ENCODE data around the gene RAET1G. TPM values are rescaled to one million over a fixed set of nuclear protein-coding genes. Genes with fewer than 3 reads are reported as not detected.

RAET1G gene
- total and polyA plus RNA-seq, 9 of the 15 experiments (the other 6 are each of a cell fraction or from before 2014, with no cell fraction given) = 0.11 TPM; not detected in 8

DNA sequence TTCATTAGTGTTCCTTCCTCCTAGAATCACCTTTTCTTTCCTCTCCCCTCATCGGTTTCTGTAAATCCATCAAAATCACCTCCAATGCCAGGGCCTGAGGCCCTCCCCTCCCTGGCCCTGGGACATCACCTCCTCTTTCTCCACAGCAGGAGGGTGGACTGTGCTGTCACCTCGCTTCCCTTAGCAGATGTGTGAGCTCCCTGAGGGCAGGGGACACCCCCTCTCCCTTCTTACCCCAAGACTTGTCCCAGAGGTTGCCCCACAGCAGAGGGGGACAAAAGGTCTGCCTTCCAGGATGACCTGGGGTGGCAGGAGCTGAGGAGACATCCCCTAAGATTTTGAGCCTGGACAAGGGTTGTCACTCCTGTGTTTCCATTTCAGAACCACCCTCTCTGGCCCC lies 46.7 kb upstream of the RAET1G start:
- Histone ChIP-seq H3K4me2 (ENCODE audit: insufficient read depth, low read length) (no peak overlapping the region), H3K79me2 (ENCODE audit: control insufficient read depth, insufficient read depth, low read length) (no peaks in the 10 kb centered on the region), H3K27ac (ENCODE audit: extremely low read depth, low read depth, low read length) (no peak overlapping the region), H3K9me1 (ENCODE audit: control insufficient read depth, insufficient read depth, low read length) (no peaks in the 10 kb centered on the region), H3K4me1 (replicated peaks in 1 of 2; ENCODE audit: control insufficient read depth in 2 of 2, insufficient read depth in 2 of 2, low read length in 2 of 2) (peaks cover 0 to 1% of the 10 kb centered on the region in 2 experiments; a peak in 1 of 5 replicates), H2AFZ (ENCODE audit: low read depth, low read length) (no peak overlapping the region), H4K20me1 (replicated peaks; ENCODE audit: control insufficient read depth, insufficient read depth, low read length) (no peaks in the 10 kb centered on the region; the same call in 1 of the 2 replicates), H3K4me3 (no peak overlapping the region), H3K9ac (ENCODE audit: insufficient read depth in 1 of 2, low read depth in 2 of 2, low read length in 2 of 2) (no peak overlapping the region), H3K36me3 (ENCODE audit: control insufficient read depth, insufficient read depth, low read length) (no peaks in the 10 kb centered on the region), H3K9me3 (replicated peaks; ENCODE audit: control insufficient read depth, insufficient read depth, low read depth, low read length) (peaks cover 3% of the 10 kb centered on the region), H3K27me3 (ENCODE audit: control insufficient read depth in 2 of 2, insufficient read depth in 2 of 2, low read length in 2 of 2) (peaks cover 0 to 10% of the 10 kb centered on the region in 2 experiments; a peak in 3 of 5 replicates)
- WGBS (ENCODE audit: insufficient coverage, low coverage, missing lambda C conversion rate) = 6% methylated on average over 2 of the region's 2 CpGs
- FAIRE-seq (no peak), DNase-seq (ENCODE audit: extremely low read depth in 1 of 4, low spot score in 3 of 4) (no peak), ATAC-seq (no peak)
- in situ Hi-C loops (cut with MboI) = no loop called here
- intact Hi-C loops (cut with micrococcal nuclease) = no loop called here
- POLR2A ChIA-PET = interaction anchor here (1.0 kb wide), 1 partner anchor 43 kb away, joined by 3 read pairs; no protein-coding TSS in a partner anchor
- CTCF ChIA-PET (ENCODE audit: low intra/inter-chr PET ratio) = no interaction called here
- BruUV-seq (replicated peaks) = no TSS peak
- TF ChIP-seq, protein P1, sequence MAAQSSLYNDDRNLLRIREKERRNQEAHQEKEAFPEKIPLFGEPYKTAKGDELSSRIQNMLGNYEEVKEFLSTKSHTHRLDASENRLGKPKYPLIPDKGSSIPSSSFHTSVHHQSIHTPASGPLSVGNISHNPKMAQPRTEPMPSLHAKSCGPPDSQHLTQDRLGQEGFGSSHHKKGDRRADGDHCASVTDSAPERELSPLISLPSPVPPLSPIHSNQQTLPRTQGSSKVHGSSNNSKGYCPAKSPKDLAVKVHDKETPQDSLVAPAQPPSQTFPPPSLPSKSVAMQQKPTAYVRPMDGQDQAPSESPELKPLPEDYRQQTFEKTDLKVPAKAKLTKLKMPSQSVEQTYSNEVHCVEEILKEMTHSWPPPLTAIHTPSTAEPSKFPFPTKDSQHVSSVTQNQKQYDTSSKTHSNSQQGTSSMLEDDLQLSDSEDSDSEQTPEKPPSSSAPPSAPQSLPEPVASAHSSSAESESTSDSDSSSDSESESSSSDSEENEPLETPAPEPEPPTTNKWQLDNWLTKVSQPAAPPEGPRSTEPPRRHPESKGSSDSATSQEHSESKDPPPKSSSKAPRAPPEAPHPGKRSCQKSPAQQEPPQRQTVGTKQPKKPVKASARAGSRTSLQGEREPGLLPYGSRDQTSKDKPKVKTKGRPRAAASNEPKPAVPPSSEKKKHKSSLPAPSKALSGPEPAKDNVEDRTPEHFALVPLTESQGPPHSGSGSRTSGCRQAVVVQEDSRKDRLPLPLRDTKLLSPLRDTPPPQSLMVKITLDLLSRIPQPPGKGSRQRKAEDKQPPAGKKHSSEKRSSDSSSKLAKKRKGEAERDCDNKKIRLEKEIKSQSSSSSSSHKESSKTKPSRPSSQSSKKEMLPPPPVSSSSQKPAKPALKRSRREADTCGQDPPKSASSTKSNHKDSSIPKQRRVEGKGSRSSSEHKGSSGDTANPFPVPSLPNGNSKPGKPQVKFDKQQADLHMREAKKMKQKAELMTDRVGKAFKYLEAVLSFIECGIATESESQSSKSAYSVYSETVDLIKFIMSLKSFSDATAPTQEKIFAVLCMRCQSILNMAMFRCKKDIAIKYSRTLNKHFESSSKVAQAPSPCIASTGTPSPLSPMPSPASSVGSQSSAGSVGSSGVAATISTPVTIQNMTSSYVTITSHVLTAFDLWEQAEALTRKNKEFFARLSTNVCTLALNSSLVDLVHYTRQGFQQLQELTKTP (IDR thresholded peaks at IDR 0.05; ENCODE audit: low read depth in 1 of 2, partially characterized antibody in 2 of 2) = no peak
- TF ChIP-seq, protein P2, sequence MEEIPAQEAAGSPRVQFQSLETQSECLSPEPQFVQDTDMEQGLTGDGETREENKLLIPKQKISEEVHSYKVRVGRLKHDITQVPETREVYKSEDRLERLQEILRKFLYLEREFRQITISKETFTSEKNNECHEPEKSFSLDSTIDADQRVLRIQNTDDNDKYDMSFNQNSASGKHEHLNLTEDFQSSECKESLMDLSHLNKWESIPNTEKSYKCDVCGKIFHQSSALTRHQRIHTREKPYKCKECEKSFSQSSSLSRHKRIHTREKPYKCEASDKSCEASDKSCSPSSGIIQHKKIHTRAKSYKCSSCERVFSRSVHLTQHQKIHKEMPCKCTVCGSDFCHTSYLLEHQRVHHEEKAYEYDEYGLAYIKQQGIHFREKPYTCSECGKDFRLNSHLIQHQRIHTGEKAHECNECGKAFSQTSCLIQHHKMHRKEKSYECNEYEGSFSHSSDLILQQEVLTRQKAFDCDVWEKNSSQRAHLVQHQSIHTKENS (CRISPR knock-in tag; IDR thresholded peaks at IDR 0.05) = no peak
- no peak for TF ChIP-seq ZNF184 (CRISPR knock-in tag; IDR thresholded peaks at IDR 0.05)
- TF ChIP-seq FOXJ3 (CRISPR knock-in tag; IDR thresholded peaks at IDR 0.05) = no peak
- no peak for TF ChIP-seq PHF20 (IDR thresholded peaks at IDR 0.05; ENCODE audit: partially characterized antibody)
- TF ChIP-seq ZNF146 (CRISPR knock-in tag; IDR thresholded peaks at IDR 0.05; ENCODE audit: unreplicated experiment) = no peak
- TF ChIP-seq ZFPM2 (CRISPR knock-in tag; IDR thresholded peaks at IDR 0.05) = no peak
- TF ChIP-seq, protein P3, sequence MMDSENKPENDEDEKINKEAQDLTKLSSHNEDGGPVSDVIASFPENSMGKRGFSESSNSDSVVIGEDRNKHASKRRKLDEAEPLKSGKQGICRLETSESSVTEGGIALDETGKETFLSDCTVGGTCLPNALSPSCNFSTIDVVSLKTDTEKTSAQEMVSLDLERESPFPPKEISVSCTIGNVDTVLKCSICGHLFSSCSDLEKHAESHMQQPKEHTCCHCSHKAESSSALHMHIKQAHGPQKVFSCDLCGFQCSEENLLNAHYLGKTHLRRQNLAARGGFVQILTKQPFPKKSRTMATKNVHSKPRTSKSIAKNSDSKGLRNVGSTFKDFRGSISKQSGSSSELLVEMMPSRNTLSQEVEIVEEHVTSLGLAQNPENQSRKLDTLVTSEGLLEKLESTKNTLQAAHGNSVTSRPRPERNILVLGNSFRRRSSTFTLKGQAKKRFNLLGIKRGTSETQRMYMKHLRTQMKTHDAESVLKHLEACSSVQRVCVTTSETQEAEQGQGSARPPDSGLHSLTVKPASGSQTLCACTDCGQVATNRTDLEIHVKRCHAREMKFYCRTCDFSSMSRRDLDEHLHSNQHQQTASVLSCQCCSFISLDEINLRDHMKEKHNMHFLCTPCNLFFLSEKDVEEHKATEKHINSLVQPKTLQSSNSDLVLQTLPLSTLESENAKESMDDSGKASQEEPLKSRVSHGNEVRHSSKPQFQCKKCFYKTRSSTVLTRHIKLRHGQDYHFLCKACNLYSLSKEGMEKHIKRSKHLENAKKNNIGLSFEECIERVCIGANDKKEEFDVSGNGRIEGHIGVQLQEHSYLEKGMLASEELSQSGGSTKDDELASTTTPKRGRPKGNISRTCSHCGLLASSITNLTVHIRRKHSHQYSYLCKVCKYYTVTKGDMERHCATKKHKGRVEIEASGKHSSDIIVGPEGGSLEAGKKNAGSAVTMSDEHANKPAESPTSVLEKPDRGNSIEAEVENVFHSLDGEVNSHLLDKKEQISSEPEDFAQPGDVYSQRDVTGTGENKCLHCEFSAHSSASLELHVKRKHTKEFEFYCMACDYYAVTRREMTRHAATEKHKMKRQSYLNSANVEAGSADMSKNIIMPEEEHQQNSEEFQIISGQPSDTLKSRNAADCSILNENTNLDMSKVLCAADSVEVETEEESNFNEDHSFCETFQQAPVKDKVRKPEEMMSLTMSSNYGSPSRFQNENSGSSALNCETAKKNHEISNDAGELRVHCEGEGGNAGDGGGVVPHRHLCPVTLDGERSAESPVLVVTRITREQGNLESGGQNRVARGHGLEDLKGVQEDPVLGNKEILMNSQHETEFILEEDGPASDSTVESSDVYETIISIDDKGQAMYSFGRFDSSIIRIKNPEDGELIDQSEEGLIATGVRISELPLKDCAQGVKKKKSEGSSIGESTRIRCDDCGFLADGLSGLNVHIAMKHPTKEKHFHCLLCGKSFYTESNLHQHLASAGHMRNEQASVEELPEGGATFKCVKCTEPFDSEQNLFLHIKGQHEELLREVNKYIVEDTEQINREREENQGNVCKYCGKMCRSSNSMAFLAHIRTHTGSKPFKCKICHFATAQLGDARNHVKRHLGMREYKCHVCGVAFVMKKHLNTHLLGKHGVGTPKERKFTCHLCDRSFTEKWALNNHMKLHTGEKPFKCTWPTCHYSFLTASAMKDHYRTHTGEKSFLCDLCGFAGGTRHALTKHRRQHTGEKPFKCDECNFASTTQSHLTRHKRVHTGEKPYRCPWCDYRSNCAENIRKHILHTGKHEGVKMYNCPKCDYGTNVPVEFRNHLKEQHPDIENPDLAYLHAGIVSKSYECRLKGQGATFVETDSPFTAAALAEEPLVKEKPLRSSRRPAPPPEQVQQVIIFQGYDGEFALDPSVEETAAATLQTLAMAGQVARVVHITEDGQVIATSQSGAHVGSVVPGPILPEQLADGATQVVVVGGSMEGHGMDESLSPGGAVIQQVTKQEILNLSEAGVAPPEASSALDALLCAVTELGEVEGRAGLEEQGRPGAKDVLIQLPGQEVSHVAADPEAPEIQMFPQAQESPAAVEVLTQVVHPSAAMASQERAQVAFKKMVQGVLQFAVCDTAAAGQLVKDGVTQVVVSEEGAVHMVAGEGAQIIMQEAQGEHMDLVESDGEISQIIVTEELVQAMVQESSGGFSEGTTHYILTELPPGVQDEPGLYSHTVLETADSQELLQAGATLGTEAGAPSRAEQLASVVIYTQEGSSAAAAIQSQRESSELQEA (IDR thresholded peaks at IDR 0.05; ENCODE audit: low read depth) = no peak
